ENCODE measurements around the gene SMARCB1.
A peak's percentile ranks its signal among the peaks of the same experiment; 100 is the strongest.

SMARCB1 gene

DNA sequence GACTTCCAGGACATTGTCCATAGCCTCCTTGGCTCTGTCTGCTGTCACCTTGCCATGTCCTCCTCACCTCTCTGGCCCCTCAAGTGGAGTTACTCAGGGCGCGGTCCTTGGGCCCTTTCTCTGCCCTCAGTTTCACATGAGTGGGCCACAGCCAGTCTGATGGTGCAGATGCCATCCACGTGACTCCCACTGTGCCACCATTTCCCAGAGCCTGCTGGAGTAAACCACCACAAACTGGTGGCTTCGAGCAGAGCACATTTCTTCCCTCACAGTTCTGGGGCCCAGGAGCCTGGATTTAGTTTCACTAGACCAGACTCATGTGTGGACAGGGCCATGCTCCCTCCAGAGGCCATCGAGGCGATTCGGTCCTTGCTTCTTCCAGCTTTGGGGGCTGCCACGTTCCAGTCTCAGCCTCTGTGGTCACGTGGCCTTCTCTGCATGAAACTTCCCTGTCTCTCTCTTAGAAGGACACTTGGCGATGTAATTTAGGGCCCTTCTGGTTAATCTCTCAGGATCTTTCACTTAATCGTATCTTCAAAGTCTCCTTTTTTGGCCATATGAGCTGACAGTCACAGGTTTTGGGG is 14.6 kb downstream of the SMARCB1 start:
- H3K27ac Mint-ChIP-seq: peak overlapping the region; percentile 94
- H3K36me3 Mint-ChIP-seq: peaks cover 67% of the 10 kb centered on the region
- peaks cover 87% of the 10 kb centered on the region for H3K4me1 Mint-ChIP-seq
- ATAC-seq: peak; percentile 10
- H3K9me3 Mint-ChIP-seq: no peaks in the 10 kb centered on the region
- no peaks in the 10 kb centered on the region for H3K27me3 Mint-ChIP-seq
- H3K4me3 Mint-ChIP-seq: peak overlapping the region; percentile 88

DNA sequence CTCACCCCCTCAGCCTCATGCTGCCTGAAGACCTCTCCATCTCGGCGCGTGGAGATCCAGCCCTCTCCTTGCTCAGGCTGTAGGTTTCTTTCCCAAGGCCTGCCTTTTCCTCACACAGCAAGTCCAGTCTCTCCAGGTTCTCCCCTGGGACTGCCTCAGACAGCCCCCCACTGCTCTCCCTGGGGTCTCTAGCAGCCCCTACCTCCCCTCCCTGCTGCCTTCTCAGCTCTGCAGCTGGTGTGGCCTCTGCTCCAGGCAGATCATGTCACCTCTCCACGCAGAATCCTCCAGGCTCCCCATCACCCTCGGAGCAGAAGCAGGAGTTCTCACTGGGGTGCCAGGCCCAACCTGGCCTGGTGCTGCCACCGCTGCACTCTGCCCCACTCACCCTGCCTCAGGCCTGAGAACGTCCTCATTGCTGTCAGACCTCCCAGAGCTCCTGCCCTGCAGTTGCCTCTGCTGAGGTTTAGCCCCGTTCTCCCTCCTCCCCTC is 15.2 kb downstream of the SMARCB1 start:
- no peak for ATAC-seq
- peak overlapping the region; percentile 88 for H3K4me3 Mint-ChIP-seq
- H3K4me1 Mint-ChIP-seq: peaks cover 89% of the 10 kb centered on the region
- H3K27ac Mint-ChIP-seq: peak overlapping the region; percentile 94
- no peaks in the 10 kb centered on the region for H3K9me3 Mint-ChIP-seq
- no peaks in the 10 kb centered on the region for H3K27me3 Mint-ChIP-seq
- H3K36me3 Mint-ChIP-seq: peaks cover 66% of the 10 kb centered on the region

- Mint-ChIP-seq H3K4me1 (peaks cover 90% of the 10 kb centered on the region), H3K27me3 (no peaks in the 10 kb centered on the region), H3K4me3 (peak overlapping the region; percentile 88), H3K9me3 (no peaks in the 10 kb centered on the region), H3K36me3 (peaks cover 68% of the 10 kb centered on the region), H3K27ac (peak overlapping the region; percentile 94)
- ATAC-seq: no peak
Observed at GRCh38 chr22:23803001-23803819, 16.4 kb downstream of the SMARCB1 start.

GRCh38 chr22:23804781-23805291 is 18.1 kb downstream of the SMARCB1 start:
- ATAC-seq: no peak
- H3K36me3 Mint-ChIP-seq: peaks cover 61% of the 10 kb centered on the region
- H3K27me3 Mint-ChIP-seq: no peaks in the 10 kb centered on the region
- peak overlapping the region; percentile 82 for H3K4me3 Mint-ChIP-seq
- H3K9me3 Mint-ChIP-seq: no peaks in the 10 kb centered on the region
- H3K4me1 Mint-ChIP-seq: peaks cover 75% of the 10 kb centered on the region
- peak overlapping the region; percentile 94 for H3K27ac Mint-ChIP-seq

- Mint-ChIP-seq H3K4me1 (peaks cover 69% of the 10 kb centered on the region), H3K27me3 (no peaks in the 10 kb centered on the region), H3K27ac (peak overlapping the region; percentile 94), H3K9me3 (no peaks in the 10 kb centered on the region), H3K4me3 (peak overlapping the region; percentile 10), H3K36me3 (peaks cover 68% of the 10 kb centered on the region)
- peak; percentile 53 for ATAC-seq
Observed at GRCh38 chr22:23806837-23807236, 20.1 kb downstream of the SMARCB1 start.

DNA sequence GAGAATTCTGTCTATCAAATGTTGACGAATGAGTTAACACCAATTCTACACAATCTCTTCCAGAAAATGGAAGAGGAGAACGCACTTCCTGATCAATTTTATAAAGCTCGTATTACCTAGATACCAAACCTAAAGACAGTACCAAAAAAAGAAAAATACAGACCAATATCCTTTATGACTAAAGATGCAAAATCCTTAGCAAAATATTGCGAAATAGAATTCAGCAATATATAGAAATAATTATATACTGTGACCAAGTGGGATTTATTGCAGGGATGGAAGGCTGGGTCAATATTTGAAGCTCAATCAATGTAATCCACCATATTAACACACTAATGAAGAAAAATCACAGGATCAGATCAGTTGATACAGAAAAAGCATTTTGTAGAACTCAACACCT is 25.6 kb downstream of the SMARCB1 start:
- no peak for ATAC-seq
- H3K36me3 Mint-ChIP-seq: peaks cover 57% of the 10 kb centered on the region
- no peaks in the 10 kb centered on the region for H3K9me3 Mint-ChIP-seq
- H3K4me1 Mint-ChIP-seq: peaks cover 34% of the 10 kb centered on the region
- no peak overlapping the region for H3K4me3 Mint-ChIP-seq
- H3K27me3 Mint-ChIP-seq: no peaks in the 10 kb centered on the region
- no peak overlapping the region for H3K27ac Mint-ChIP-seq

- Mint-ChIP-seq H3K36me3 (peaks cover 80% of the 10 kb centered on the region), H3K4me3 (no peak overlapping the region), H3K9me3 (no peaks in the 10 kb centered on the region), H3K27me3 (no peaks in the 10 kb centered on the region), H3K27ac (peak overlapping the region; percentile 50), H3K4me1 (peaks cover 54% of the 10 kb centered on the region)
- ATAC-seq: no peak
Observed at GRCh38 chr22:23815541-23816155, 28.9 kb downstream of the SMARCB1 start.

DNA sequence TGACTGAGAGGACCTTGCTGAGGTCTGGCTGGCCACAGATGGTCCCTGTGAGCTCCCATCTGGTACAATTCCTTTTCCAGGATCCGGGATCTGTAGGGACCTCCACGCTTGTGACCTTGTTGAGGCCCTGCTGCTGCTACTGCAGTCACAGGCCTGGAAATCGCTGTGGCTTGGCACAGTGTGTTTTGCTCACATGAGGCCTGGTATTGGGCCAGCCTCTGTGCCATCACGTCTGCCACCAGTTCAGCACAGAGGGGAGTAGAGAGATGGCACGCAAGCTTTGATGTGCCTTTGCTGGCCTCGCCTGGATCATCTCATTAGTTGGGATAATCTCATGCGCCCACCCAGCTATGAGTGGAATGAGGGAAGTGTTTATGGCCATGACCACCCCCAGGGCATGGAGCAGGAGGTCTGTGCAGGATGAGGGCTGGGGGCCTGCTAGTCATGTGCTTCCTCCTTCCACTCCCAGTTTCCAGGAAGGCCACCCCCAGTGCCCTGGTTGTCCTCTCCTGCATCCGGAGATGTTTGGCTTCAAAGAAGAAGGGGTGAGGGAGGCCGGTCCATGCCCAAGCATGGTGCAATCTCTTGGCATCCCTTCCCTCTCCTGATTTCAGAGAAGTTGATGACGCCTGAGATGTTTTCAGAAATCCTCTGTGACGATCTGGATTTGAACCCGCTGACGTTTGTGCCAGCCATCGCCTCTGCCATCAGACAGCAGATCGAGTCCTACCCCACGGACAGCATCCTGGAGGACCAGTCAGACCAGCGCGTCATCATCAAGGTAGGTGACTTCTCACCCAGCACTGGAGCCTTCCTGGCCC is 29.6 kb downstream of the SMARCB1 start:
- ATAC-seq: no peak
- Mint-ChIP-seq H3K4me3 (no peak overlapping the region), H3K4me1 (peaks cover 54% of the 10 kb centered on the region), H3K36me3 (peaks cover 77% of the 10 kb centered on the region), H3K9me3 (no peaks in the 10 kb centered on the region), H3K27ac (peak overlapping the region; percentile 50), H3K27me3 (no peaks in the 10 kb centered on the region)

DNA sequence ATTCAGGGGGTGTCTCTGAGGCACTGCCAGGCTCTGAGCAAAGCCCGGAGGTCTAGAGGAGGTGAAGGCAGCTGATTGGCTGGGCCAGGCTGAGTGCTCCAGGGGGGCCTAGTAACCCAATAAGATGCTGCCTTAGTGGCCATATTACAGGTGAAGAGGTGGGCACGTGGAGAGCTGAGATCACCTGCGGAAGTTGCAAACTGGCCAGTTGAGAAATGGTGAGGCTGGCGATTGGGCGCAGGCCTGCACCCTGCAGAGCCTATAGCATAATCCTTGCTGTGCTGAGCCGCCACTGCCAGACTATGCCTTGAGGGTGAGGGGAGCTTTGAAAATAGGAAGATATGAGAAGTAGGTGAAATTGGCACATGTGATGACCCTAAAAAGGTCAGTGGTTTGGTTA is 30.4 kb downstream of the SMARCB1 start:
- Mint-ChIP-seq H3K9me3 (no peaks in the 10 kb centered on the region), H3K4me3 (no peak overlapping the region), H3K4me1 (peaks cover 49% of the 10 kb centered on the region), H3K27me3 (no peaks in the 10 kb centered on the region), H3K27ac (peak overlapping the region; percentile 46), H3K36me3 (peaks cover 79% of the 10 kb centered on the region)
- no peak for ATAC-seq

DNA sequence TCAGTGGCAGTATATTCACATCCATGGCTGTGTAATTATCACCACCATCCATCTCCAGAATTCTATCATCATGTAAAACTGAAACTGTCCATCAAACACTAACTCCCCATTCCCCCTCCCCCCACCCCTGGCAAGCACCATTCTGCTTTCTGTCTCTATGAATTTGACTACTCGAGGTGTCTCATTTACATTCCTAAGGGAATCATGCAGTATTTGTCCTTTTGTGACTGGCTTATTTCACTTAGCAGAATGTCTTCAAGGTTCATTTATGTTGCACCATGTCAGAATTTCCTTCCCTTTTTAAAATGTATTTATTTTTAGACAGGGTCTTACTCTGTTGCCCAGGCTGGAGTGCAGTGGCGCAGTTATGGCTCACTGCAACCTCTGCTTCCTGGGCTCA is 31.8 kb downstream of the SMARCB1 start:
- Mint-ChIP-seq H3K9me3 (no peaks in the 10 kb centered on the region), H3K36me3 (peaks cover 85% of the 10 kb centered on the region), H3K27ac (peak overlapping the region; percentile 74), H3K27me3 (no peaks in the 10 kb centered on the region), H3K4me3 (no peak overlapping the region), H3K4me1 (peaks cover 61% of the 10 kb centered on the region)
- no peak for ATAC-seq

- H3K27ac Mint-ChIP-seq: peak overlapping the region; percentile 74
- no peaks in the 10 kb centered on the region for H3K27me3 Mint-ChIP-seq
- H3K9me3 Mint-ChIP-seq: no peaks in the 10 kb centered on the region
- H3K36me3 Mint-ChIP-seq: peaks cover 91% of the 10 kb centered on the region
- H3K4me3 Mint-ChIP-seq: peak overlapping the region; percentile 12
- peaks cover 71% of the 10 kb centered on the region for H3K4me1 Mint-ChIP-seq
- ATAC-seq: peak; percentile 88
Observed at GRCh38 chr22:23820748-23821211, 34.0 kb downstream of the SMARCB1 start.

DNA sequence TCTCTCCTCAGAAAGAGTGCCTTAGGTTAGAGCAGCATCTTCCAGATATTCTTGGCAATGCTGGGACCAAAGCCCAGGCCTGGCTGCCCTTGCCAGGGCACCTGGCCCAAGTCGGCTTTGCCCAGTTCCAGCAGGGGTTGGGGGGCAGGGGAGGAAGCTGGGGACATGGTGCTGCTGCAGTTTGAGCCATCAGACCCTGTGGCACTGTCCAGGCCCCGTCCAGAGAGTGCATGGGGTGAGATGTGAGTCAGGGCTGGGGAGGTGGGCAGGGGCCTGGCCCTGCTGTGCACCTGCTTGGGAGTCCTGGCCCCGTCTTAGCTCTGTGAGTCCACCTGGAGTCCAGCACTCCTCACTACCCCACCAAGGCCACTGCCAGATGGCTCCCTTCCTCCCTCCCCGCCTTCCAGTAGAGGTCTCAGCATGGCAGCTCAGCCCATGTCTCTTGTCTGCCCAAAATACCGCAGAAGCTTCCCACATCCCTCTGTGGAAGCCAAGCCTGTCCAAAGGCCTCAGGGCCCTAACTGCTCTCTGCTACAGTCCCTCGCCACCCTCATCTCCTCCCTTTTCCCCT is 35.4 kb downstream of the SMARCB1 start:
- no peaks in the 10 kb centered on the region for H3K27me3 Mint-ChIP-seq
- peak overlapping the region; percentile 69 for H3K27ac Mint-ChIP-seq
- no peaks in the 10 kb centered on the region for H3K9me3 Mint-ChIP-seq
- peaks cover 60% of the 10 kb centered on the region for H3K4me1 Mint-ChIP-seq
- no peak for ATAC-seq
- H3K36me3 Mint-ChIP-seq: peaks cover 87% of the 10 kb centered on the region
- H3K4me3 Mint-ChIP-seq: no peak overlapping the region

GRCh38 chr22:23823331-23823791 is 36.6 kb downstream of the SMARCB1 start:
- no peak for ATAC-seq
- no peaks in the 10 kb centered on the region for H3K27me3 Mint-ChIP-seq
- peaks cover 85% of the 10 kb centered on the region for H3K36me3 Mint-ChIP-seq
- H3K27ac Mint-ChIP-seq: peak overlapping the region; percentile 69
- H3K4me1 Mint-ChIP-seq: peaks cover 62% of the 10 kb centered on the region
- no peak overlapping the region for H3K4me3 Mint-ChIP-seq
- H3K9me3 Mint-ChIP-seq: no peaks in the 10 kb centered on the region

DNA sequence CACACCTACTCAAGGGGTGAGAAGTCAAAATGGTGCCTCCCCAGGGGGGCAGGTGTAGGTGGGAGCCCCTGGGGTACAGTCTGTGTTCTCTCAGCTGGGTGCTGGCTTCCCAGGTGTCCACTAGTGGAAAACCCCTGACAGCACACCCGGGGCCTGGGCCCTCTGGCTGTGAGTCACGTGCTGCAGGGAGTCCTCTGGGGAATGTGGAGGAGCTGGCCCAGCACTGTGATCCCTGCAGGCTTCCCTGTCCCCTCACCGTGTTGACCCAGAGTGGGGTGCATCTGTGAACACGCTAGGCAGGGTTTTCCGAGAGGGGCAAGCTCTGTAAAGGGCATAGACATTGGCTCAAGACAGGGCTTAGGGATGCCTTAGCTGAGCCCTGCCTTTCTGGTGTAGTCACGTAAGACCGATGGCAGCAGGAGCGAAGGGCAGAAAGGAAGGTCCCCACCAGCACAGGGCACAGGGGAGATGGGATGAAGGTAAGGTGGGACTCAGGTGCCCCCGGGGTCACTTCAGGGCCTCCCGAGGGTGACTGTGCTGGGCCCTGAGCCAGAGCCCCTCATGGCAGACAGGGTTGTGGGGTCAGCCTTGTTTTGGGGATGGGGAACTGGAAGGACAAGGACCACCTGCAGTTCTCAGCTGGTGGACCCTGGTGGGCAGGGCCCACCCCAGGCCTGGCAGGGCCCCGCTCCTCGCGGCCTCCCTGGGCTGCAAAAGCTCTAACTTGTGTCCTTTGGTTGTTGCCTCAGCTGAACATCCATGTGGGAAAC is 37.9 kb downstream of the SMARCB1 start:
- H3K36me3 Mint-ChIP-seq: peaks cover 83% of the 10 kb centered on the region
- no peaks in the 10 kb centered on the region for H3K27me3 Mint-ChIP-seq
- no peak overlapping the region for H3K4me3 Mint-ChIP-seq
- no peaks in the 10 kb centered on the region for H3K9me3 Mint-ChIP-seq
- H3K27ac Mint-ChIP-seq: peak overlapping the region; percentile 35
- peaks cover 64% of the 10 kb centered on the region for H3K4me1 Mint-ChIP-seq
- no peak for ATAC-seq
